HG03460 (cell line): ENCODE data around the gene WNT5A.

ENCODE experiments used
- ATAC-seq: cut with Tn5 transposase; IDR thresholded peaks from one replicate; pipeline ENCODE4 v1.9.1; 2021; ENCODE audit not compliant: unreplicated experiment

WNT5A gene

GRCh38 chr3:55452886-55453285, 34.2 kb downstream of the WNT5A start:
- no peak for ATAC-seq

GRCh38 chr3:55449527-55449926, 37.6 kb downstream of the WNT5A start:
- no peak for ATAC-seq

- no peak for ATAC-seq
These were observed 40.3 kb downstream of the WNT5A start for GRCh38 chr3:55446850-55447249.

- ATAC-seq = no peak
These were observed 41.6 kb downstream of the WNT5A start for GRCh38 chr3:55445551-55445950.

- no peak for ATAC-seq
These were observed 43.8 kb downstream of the WNT5A start for GRCh38 chr3:55443346-55443745.

GRCh38 chr3:55442861-55443260, 44.2 kb downstream of the WNT5A start:
- no peak for ATAC-seq

GRCh38 chr3:55441499-55441898, 45.6 kb downstream of the WNT5A start:
- ATAC-seq = no peak

GRCh38 chr3:55440104-55440708, 46.9 kb downstream of the WNT5A start:
- no peak for ATAC-seq

- no peak for ATAC-seq
These were observed 47.4 kb downstream of the WNT5A start for GRCh38 chr3:55439657-55440056.

- ATAC-seq = no peak
These were observed 50.5 kb downstream of the WNT5A start for GRCh38 chr3:55436644-55437043.

GRCh38 chr3:55435491-55435890, 51.6 kb downstream of the WNT5A start:
- no peak for ATAC-seq

GRCh38 chr3:55434789-55435188, 52.3 kb downstream of the WNT5A start:
- no peak for ATAC-seq

GRCh38 chr3:55431041-55431440, 56.1 kb downstream of the WNT5A start:
- ATAC-seq = no peak

- ATAC-seq = no peak
These were observed 59.4 kb downstream of the WNT5A start for GRCh38 chr3:55427739-55428138.

- no peak for ATAC-seq
These were observed 60.6 kb downstream of the WNT5A start for GRCh38 chr3:55426486-55426885.

- no peak for ATAC-seq
These were observed 63.3 kb downstream of the WNT5A start for GRCh38 chr3:55423782-55424181.

GRCh38 chr3:55417211-55417610, 69.9 kb downstream of the WNT5A start:
- no peak for ATAC-seq

GRCh38 chr3:55416331-55416821, 70.7 kb downstream of the WNT5A start:
- no peak for ATAC-seq
